ENCODE measurements around the gene PHKA2. TPM values are rescaled to one million over a fixed set of nuclear protein-coding genes. Genes with fewer than 3 reads are reported as not detected.

PHKA2 gene
- total and polyA plus RNA-seq, 7 experiments from 2014 or later = 7.9 to 54.3 (median 40.8) TPM

GRCh38 chrX:19007868-19008267, 24.0 kb upstream of the PHKA2 start:
- intact Hi-C loops (cut with micrococcal nuclease) = no loop called here
- Mint-ChIP-seq H3K27me3 (no peaks in the 10 kb centered on the region), H3K27ac (no peak overlapping the region), H3K4me1 (no peaks in the 10 kb centered on the region), H3K4me3 (no peak overlapping the region), H3K36me3 (peaks cover 0 to 3% (median 0%) of the 10 kb centered on the region in 5 donors), H3K9me3 (no peaks in the 10 kb centered on the region)
- Histone ChIP-seq H3K27ac (ENCODE audit: low read depth, low read length) (no peak overlapping the region), H3K27me3 (ENCODE audit: control insufficient read depth in 2 of 2, insufficient read depth in 2 of 2, low read length in 2 of 2) (no peaks in the 10 kb centered on the region), H3K36me3 (ENCODE audit: control insufficient read depth in 2 of 3, insufficient read depth in 3 of 3, low read length in 3 of 3) (no peaks in the 10 kb centered on the region), H3K9me3 (ENCODE audit: control insufficient read depth in 2 of 3, low read length in 3 of 3) (no peaks in the 10 kb centered on the region), H3K4me3 (ENCODE audit: low read length) (no peak overlapping the region), H3K4me1 (ENCODE audit: control insufficient read depth in 2 of 2, insufficient read depth in 2 of 2, low read length in 2 of 2) (no peaks in the 10 kb centered on the region)
- CTCF ChIA-PET = no interaction called here
- POLR2A ChIA-PET = no interaction called here
- DNase-seq (no peak), ATAC-seq (no peak)

GRCh38 chrX:19007011-19007410, 23.1 kb upstream of the PHKA2 start:
- CTCF ChIA-PET = no interaction called here
- no peak for ATAC-seq
- H3K27ac Mint-ChIP-seq = no peak overlapping the region
- DNase-seq = no peak
- Histone ChIP-seq H3K4me1 (ENCODE audit: control insufficient read depth in 2 of 2, insufficient read depth in 2 of 2, low read length in 2 of 2) (no peaks in the 10 kb centered on the region), H3K27me3 (ENCODE audit: control insufficient read depth in 2 of 2, insufficient read depth in 2 of 2, low read length in 2 of 2) (no peaks in the 10 kb centered on the region), H3K36me3 (ENCODE audit: control insufficient read depth in 2 of 3, insufficient read depth in 3 of 3, low read length in 3 of 3) (no peaks in the 10 kb centered on the region), H3K27ac (ENCODE audit: low read depth, low read length) (no peak overlapping the region), H3K9me3 (ENCODE audit: control insufficient read depth in 2 of 3, low read length in 3 of 3) (no peaks in the 10 kb centered on the region), H3K4me3 (ENCODE audit: low read length) (no peak overlapping the region)
- H3K36me3 Mint-ChIP-seq = peaks cover 0 to 3% (median 0%) of the 10 kb centered on the region in 5 donors
- POLR2A ChIA-PET = no interaction called here
- no peak overlapping the region for H3K4me3 Mint-ChIP-seq
- H3K4me1 Mint-ChIP-seq = no peaks in the 10 kb centered on the region
- H3K9me3 Mint-ChIP-seq = no peaks in the 10 kb centered on the region
- intact Hi-C loops (cut with micrococcal nuclease) = no loop called here
- no peaks in the 10 kb centered on the region for H3K27me3 Mint-ChIP-seq

GRCh38 chrX:19005909-19006308, 22.0 kb upstream of the PHKA2 start:
- ATAC-seq (no peak), DNase-seq (no peak)
- Histone ChIP-seq H3K27ac (ENCODE audit: low read depth, low read length) (no peak overlapping the region), H3K36me3 (ENCODE audit: control insufficient read depth in 2 of 3, insufficient read depth in 3 of 3, low read length in 3 of 3) (no peaks in the 10 kb centered on the region), H3K4me3 (ENCODE audit: low read length) (no peak overlapping the region), H3K4me1 (ENCODE audit: control insufficient read depth in 2 of 2, insufficient read depth in 2 of 2, low read length in 2 of 2) (no peaks in the 10 kb centered on the region), H3K9me3 (ENCODE audit: control insufficient read depth in 2 of 3, low read length in 3 of 3) (no peaks in the 10 kb centered on the region), H3K27me3 (ENCODE audit: control insufficient read depth in 2 of 2, insufficient read depth in 2 of 2, low read length in 2 of 2) (no peaks in the 10 kb centered on the region)
- H3K27me3 Mint-ChIP-seq = no peaks in the 10 kb centered on the region
- H3K9me3 Mint-ChIP-seq = no peaks in the 10 kb centered on the region
- peaks cover 0 to 3% (median 0%) of the 10 kb centered on the region in 5 donors for H3K36me3 Mint-ChIP-seq
- intact Hi-C loops (cut with micrococcal nuclease) = no loop called here
- H3K27ac Mint-ChIP-seq = no peak overlapping the region
- CTCF ChIA-PET = no interaction called here
- H3K4me3 Mint-ChIP-seq = no peak overlapping the region
- POLR2A ChIA-PET = no interaction called here
- no peaks in the 10 kb centered on the region for H3K4me1 Mint-ChIP-seq

- intact Hi-C loops (cut with micrococcal nuclease) = no loop called here
- Histone ChIP-seq H3K9me3 (ENCODE audit: control insufficient read depth in 2 of 3, low read length in 3 of 3) (no peaks in the 10 kb centered on the region), H3K4me1 (ENCODE audit: control insufficient read depth in 2 of 2, insufficient read depth in 2 of 2, low read length in 2 of 2) (no peaks in the 10 kb centered on the region), H3K36me3 (ENCODE audit: control insufficient read depth in 2 of 3, insufficient read depth in 3 of 3, low read length in 3 of 3) (no peaks in the 10 kb centered on the region), H3K27me3 (ENCODE audit: control insufficient read depth in 2 of 2, insufficient read depth in 2 of 2, low read length in 2 of 2) (no peaks in the 10 kb centered on the region), H3K27ac (ENCODE audit: low read depth, low read length) (no peak overlapping the region), H3K4me3 (ENCODE audit: low read length) (no peak overlapping the region)
- Mint-ChIP-seq H3K27ac (no peak overlapping the region), H3K36me3 (no peaks in the 10 kb centered on the region), H3K27me3 (no peaks in the 10 kb centered on the region), H3K4me1 (no peaks in the 10 kb centered on the region), H3K4me3 (no peak overlapping the region), H3K9me3 (no peaks in the 10 kb centered on the region)
- DNase-seq (no peak), ATAC-seq (no peak)
- POLR2A ChIA-PET = no interaction called here
- CTCF ChIA-PET = no interaction called here
Observed at GRCh38 chrX:19003756-19004155, 19.8 kb upstream of the PHKA2 start.

GRCh38 chrX:18998653-18999052, 14.7 kb upstream of the PHKA2 start:
- Mint-ChIP-seq H3K9me3 (no peaks in the 10 kb centered on the region), H3K4me1 (no peaks in the 10 kb centered on the region), H3K36me3 (no peaks in the 10 kb centered on the region), H3K27ac (no peak overlapping the region), H3K27me3 (no peaks in the 10 kb centered on the region), H3K4me3 (no peak overlapping the region)
- Histone ChIP-seq H3K36me3 (ENCODE audit: control insufficient read depth in 2 of 3, insufficient read depth in 3 of 3, low read length in 3 of 3) (no peaks in the 10 kb centered on the region), H3K9me3 (ENCODE audit: control insufficient read depth in 2 of 3, low read length in 3 of 3) (no peaks in the 10 kb centered on the region), H3K27me3 (ENCODE audit: control insufficient read depth in 2 of 2, insufficient read depth in 2 of 2, low read length in 2 of 2) (no peaks in the 10 kb centered on the region), H3K4me3 (ENCODE audit: low read length) (no peak overlapping the region), H3K27ac (ENCODE audit: low read depth, low read length) (no peak overlapping the region), H3K4me1 (ENCODE audit: control insufficient read depth in 2 of 2, insufficient read depth in 2 of 2, low read length in 2 of 2) (no peaks in the 10 kb centered on the region)
- intact Hi-C loops (cut with micrococcal nuclease) = no loop called here
- DNase-seq = no peak
- ATAC-seq = no peak
- CTCF ChIA-PET = no interaction called here
- POLR2A ChIA-PET = no interaction called here

- no peaks in the 10 kb centered on the region for H3K27me3 ChIP-seq (ENCODE audit: control insufficient read depth in 2 of 2, insufficient read depth in 2 of 2, low read length in 2 of 2)
Observed at GRCh38 chrX:18997916-18998315, 14.0 kb upstream of the PHKA2 start.

GRCh38 chrX:18996536-18996935, 12.6 kb upstream of the PHKA2 start:
- H3K9me3 ChIP-seq (ENCODE audit: control insufficient read depth in 2 of 3, low read length in 3 of 3) = no peaks in the 10 kb centered on the region
- H3K36me3 ChIP-seq (ENCODE audit: control insufficient read depth in 2 of 3, insufficient read depth in 3 of 3, low read length in 3 of 3) = no peaks in the 10 kb centered on the region
- H3K36me3 Mint-ChIP-seq = no peaks in the 10 kb centered on the region
- no peaks in the 10 kb centered on the region for H3K4me1 Mint-ChIP-seq
- POLR2A ChIA-PET = no interaction called here
- DNase-seq (no peak), ATAC-seq (no peak)
- CTCF ChIA-PET = no interaction called here
- no peak overlapping the region for H3K27ac Mint-ChIP-seq
- no peaks in the 10 kb centered on the region for H3K4me1 ChIP-seq (ENCODE audit: control insufficient read depth in 2 of 2, insufficient read depth in 2 of 2, low read length in 2 of 2)
- no peaks in the 10 kb centered on the region for H3K9me3 Mint-ChIP-seq
- no peaks in the 10 kb centered on the region for H3K27me3 Mint-ChIP-seq
- intact Hi-C loops (cut with micrococcal nuclease) = no loop called here
- no peak overlapping the region for H3K27ac ChIP-seq (ENCODE audit: low read depth, low read length)
- H3K4me3 Mint-ChIP-seq = no peak overlapping the region
- no peaks in the 10 kb centered on the region for H3K27me3 ChIP-seq (ENCODE audit: control insufficient read depth in 2 of 2, insufficient read depth in 2 of 2, low read length in 2 of 2)
- H3K4me3 ChIP-seq (ENCODE audit: low read length) = no peak overlapping the region

More at GRCh38 chrX:18997916-18998315, 14.0 kb upstream of the PHKA2 start:
- Mint-ChIP-seq H3K4me1 (no peaks in the 10 kb centered on the region), H3K27me3 (no peaks in the 10 kb centered on the region), H3K27ac (no peak overlapping the region), H3K4me3 (no peak overlapping the region), H3K36me3 (no peaks in the 10 kb centered on the region), H3K9me3 (no peaks in the 10 kb centered on the region)
- no peak for DNase-seq
- Histone ChIP-seq H3K4me3 (ENCODE audit: low read length) (no peak overlapping the region), H3K27ac (ENCODE audit: low read depth, low read length) (no peak overlapping the region), H3K9me3 (ENCODE audit: control insufficient read depth in 2 of 3, low read length in 3 of 3) (no peaks in the 10 kb centered on the region), H3K36me3 (ENCODE audit: control insufficient read depth in 2 of 3, insufficient read depth in 3 of 3, low read length in 3 of 3) (no peaks in the 10 kb centered on the region), H3K4me1 (ENCODE audit: control insufficient read depth in 2 of 2, insufficient read depth in 2 of 2, low read length in 2 of 2) (no peaks in the 10 kb centered on the region)
- intact Hi-C loops (cut with micrococcal nuclease) = no loop called here
- ATAC-seq = no peak
- ChIA-PET CTCF (no interaction called here), POLR2A (no interaction called here)

Measured in naive thymus-derived CD4-positive, alpha-beta T cell (primary cell).